ENCODE data around the gene SS18L1.
"Not testable (repeated sequence)": the region's sequence is repeated elsewhere in the genome, so short reads cannot be mapped to it uniquely, and the experiment has no call there.

SS18L1 gene

DNA sequence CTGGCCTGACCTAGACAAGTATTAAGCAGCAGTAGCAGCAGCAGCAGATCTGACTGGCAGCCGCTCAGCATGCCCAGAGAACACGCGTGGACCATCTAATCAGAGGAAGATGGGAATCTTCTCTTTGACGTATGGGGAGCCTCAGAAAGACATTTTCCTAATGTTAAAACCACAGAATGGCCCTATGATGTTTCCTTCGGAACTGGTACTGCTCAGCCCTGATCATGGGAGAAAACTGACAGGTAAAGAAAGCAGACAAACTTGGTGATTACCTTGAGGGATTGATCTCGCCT, 6.5 kb upstream of the SS18L1 start:
- no peak for DNase-seq (ENCODE audit: low read depth in 2 of 2)

DNA sequence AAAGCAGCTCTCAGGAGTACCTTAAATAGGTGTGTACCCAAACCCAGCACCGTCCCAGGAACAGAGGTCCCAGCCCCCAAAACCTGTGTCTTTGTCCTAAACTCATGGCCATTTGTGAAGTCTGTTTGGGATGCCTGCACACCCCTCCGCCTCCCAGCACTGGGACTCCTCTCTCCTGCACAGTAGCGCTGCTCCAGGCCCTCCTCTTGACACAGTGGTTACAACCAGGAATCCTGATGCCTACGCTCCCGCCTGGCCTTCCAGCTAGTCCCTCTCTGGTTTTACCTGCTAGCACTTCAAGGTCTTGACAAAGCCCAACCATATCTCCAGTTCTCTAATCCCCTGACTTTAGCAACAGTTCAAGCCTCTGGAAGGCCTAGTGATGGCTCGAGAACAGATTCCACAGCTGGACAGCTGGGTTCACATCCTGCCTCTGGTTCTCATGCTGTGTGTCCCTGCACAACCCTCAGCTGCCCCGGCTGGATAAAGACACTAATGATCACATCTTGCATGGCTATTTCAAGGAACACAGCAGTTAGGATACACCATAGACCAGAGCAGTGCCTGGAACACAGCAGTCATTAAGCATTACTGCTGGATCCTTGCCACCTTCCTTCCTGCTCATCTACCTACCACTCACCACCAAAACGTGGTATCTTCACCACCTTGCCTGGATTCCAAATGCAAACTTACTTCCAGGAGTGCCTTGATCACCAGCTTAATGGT, 5.9 kb upstream of the SS18L1 start:
- DNase-seq (ENCODE audit: low read depth in 2 of 2): no peak

DNA sequence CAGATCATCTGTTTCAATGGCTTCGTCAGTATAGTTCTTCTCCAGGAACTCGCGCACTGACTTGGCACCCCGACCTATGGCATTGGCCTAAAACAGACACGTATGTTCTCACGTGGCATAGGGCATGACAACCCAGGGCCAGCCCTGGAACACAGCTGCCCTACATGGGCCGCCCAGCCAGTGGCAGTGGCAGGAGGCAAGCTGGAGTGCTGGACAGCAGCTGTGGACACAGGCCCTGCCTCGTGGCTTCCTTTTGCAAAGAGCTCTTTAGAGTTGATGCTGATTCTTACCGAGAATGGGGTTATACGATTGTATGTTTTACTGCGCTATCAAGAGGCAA, 5.4 kb upstream of the SS18L1 start:
- no peak for DNase-seq (ENCODE audit: low read depth in 2 of 2)

DNA sequence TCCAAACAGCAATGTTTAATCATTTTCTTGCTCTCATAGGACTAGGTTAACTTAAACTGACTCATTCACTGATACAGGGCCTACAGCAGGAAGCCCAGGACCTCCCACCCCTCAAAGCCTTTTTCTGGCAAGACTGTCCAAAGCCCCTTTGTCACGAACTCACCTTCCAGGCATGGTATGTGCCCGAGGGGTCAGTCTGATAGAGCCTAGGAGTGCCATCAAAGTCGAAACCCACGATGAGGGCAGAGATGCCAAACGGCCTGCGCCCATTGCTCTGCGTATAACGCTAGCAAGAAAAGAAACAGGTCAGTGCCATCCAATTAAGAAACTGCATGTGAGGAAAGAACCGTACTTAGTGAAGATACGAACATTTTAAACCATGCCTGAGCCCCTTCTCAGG, 4.7 kb upstream of the SS18L1 start:
- DNase-seq (ENCODE audit: low read depth in 2 of 2): no peak

DNA sequence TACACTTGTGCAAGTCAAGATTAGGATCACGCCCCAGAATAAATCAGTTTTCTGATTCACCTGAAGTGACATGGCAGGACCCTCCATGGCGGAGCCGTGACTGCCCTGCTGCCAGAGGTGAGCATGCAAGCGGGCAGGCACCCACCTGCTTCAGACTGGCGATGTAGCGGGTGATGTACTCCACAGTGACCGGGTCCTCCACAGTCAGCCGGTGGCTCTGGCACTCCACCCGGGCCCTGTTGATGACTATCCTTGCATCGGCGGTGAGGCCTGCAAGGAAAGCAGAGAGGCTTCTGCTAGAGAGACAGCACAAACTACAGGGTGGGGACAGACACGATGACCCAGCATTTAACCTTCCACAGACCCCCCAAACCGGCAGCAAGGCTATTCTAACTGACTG, 3.9 kb upstream of the SS18L1 start:
- no peak for DNase-seq (ENCODE audit: low read depth in 2 of 2)

DNA sequence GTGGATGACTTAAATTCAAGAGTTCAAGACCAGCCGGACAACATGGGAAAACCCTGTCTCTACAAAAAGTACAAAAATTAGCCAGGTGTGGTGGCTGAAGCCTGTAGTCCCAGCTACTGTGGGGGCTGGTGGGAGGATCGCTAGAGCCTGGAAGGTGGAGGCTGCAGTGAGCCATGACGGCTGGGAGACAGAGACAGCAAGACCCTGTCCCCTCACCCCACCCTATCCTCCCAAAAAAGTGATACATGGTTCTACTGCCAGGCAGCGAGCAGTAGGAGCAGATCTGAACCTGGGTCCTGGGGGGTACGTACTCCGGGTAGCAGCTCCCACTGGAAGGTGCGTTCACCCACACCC, 2.5 kb upstream of the SS18L1 start:
- no peak for DNase-seq (ENCODE audit: low read depth in 2 of 2)

DNA sequence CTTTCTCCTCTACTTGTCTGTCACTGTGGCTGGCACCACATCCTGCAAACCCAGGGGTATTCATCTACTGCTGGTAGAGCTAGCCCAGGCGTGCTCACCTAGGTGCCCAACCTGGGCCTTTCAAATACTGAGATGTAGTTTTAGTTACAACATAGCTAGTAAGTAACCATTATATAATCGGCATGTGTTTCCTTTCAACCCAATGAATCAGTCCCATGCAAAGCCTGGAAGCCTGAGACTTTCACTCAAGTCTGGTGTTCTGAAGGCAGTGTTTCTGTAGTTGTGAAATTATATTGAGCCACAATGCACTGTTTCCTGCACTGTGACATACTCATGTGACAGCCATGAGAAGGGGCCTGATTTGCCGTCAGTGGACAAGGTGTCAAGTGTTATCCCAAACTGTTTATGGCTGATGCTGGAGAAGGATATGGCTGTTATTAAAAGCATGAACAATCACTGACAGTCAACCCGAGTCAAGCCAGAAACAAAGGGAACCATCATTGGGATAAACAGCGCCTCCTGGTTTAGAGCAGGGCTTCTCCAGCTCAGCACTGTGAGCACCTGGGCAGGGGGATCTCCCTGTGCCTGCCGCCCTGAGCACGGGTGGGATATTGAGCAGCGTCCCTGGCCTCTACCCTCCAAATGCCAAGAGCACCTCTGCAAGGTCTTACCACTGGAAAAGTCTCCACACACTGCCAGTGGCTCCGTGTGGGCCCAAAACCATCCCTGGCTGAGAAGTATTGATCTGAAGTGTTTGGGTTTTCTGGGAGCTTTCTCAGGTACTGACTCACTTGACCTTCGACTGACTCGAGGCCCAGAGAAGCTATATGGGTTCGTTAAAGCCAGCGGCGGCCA, 1.9 kb upstream of the SS18L1 start:
- DNase-seq (ENCODE audit: low read depth in 2 of 2): no peak

DNA sequence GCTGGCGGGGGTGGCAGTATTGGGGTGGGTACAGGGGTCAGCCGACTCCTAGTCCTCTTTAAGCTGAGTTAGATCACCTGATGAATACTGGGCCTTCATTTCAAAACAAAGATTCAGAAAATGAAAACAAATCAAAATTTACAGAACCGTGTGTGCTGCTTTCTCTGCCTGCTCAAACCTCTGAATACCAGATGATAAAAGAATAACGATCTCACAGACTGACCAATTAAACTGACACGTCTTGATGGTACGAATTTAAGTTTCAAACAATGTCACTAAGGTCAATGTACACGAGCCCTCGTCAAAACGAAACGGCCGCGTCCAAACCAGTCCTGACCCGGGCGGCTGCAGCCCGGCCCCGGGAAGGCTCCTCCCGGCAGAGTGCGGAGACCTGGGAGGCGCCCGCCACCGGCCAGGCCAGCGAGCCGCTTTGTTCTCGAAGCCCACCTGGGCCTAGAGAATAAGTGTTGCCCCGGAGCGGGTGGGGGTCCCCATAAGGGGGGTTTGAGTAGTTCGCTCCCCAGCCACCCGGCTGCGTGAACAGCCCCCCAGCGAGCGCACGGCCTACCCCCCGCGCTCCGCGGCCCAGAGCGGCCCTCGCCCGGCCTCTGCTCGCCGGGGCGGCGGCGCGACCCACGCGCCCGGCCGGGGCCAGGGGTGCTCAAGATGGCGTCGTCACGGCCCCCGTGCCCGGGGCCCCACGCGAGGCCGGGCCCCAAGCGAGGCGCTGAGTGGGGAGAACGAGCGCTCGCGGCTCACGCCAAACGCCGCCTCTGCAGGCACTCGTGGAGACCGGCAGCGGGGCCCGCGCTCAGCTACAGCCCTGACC, 1.1 kb upstream of the SS18L1 start:
- DNase-seq (ENCODE audit: low read depth in 2 of 2): no peak

DNA sequence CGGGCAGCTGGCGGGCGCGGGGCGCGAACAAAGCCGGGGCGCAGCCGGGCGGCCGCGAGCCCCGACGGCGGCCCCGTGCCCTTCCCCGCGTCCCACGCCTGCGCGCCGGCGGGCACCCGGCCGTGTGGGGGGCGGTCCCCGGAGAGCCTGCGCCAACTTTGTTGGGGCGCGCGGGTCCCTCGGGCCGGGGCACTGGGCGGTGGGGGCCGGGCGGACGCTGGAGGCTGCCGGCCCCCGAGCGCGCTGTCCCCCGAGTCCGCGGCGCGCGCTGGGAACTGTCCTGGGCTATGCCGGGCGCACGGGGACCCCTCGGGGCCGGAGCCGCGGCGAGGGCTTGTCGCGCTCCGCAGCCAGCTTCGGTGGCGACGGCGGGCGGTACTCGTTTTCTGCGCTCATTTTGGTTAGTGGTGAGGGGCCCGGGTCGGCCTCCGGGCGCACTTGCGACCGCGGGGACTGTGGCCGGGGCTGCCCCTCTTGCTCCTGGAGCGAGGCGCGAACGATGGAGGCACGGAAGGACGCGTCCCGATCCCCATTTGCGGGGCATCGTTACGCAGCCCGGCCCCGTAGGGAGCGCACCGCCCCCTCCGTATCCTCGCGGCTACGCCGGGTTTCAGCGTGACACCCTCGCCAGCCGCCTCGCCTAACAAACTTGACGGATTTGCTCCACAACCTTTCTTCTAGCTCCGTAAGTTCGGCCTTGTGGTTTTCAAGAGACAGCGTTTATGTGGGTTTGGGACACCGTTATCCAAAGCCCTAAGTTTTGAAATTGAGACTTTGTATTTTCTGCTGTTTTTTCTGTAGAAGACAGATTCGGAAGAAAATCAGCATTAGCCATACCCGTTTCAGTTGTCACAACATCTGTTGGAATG, 622 bp downstream of the SS18L1 start:
- DNase-seq (ENCODE audit: low read depth in 2 of 2): no peak

DNA sequence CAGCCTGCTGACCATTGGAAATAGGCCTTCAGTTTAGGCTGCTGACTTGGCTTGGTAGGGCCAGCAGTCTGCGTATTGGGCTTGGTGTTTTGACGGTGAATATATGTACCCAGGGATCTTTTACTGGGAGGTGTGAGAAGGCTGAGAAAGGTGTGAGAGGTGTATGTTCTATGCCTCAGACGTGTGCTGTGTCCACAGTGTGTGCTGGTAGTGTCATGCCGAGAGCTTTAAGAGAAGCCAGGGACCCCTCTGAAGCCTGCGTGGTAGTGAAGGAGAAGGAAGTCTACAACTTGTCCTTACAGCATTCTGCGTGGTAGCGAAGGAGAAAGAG, 2.1 kb downstream of the SS18L1 start:
- no peak for DNase-seq (ENCODE audit: low read depth in 2 of 2)

DNA sequence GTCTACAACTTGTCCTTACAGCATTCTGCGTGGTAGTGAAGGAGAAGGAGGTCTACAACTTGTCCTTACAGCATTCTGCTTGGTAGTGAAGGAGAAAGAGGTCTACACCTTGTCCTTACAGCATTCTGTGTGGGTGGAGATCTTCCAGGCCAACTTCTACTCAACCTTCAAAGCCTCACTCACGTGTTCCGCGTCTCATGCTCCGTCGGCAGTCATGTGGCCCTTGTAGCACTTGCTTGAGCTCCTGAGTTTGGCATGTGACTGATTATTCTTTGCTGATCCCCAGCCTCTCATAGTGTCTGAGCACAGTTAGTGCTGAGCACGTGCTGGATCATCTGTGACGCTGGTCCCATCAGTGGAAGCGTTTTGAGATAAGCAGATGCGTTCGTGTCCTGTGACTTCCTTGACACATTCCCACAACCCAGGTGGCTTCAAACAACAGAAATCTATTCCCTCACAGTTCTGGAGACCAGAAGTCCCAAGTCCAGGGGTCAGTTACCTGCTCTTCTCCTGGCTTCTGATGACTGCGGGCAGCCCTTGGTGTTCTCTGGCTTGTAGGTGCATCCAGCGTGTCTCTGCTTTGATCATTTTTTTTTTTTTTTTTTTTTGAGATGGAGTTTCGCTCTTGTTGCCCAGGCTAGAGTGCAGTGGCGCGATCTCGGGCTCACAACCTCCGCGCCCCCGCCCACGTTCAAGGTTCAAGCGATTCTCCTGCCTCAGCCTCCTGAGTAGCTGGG, 2.6 kb downstream of the SS18L1 start:
- DNase-seq (ENCODE audit: low read depth in 2 of 2): no peak

DNA sequence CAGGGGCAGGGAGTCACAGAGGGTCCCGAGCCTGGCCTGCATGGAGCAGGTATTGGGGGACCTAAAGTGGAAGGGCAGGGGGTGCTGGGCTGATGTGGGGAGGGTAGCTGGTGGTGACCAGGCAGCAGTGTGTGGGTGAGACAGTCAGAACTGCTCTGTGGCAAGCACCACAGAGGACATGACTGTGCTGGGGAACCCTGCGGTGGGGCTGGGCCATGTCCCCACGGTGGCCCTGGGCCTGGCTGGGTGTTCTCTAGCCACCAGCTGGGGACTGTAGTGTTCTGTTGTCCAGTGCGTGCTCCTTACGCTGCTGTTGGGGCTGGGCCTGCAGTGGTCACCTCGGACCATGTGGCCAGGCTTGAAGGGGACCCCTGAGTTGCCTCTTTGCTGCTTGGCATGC, 3.6 kb downstream of the SS18L1 start:
- DNase-seq (ENCODE audit: low read depth in 2 of 2): no peak

DNA sequence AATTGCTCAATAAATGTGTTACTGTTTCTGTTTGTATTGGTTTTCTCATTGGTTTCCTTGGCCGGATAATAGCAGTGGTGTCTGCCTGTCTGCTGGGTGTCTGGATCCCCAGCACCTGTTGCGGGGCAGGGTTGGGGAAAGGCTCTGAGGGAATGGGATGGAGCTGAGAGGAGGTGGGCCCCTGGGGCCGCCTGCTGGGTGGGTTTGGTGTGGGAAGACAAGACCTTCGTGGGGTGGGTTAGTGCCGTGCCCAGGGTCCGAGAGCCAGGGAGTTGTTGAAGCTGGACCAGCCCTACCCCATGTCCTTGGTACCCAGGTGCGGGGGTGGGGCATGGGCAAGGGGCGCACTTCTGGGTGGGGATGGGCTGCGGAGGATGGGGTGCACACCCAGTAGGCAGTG, 4.0 kb downstream of the SS18L1 start:
- DNase-seq (ENCODE audit: low read depth in 2 of 2): no peak

DNA sequence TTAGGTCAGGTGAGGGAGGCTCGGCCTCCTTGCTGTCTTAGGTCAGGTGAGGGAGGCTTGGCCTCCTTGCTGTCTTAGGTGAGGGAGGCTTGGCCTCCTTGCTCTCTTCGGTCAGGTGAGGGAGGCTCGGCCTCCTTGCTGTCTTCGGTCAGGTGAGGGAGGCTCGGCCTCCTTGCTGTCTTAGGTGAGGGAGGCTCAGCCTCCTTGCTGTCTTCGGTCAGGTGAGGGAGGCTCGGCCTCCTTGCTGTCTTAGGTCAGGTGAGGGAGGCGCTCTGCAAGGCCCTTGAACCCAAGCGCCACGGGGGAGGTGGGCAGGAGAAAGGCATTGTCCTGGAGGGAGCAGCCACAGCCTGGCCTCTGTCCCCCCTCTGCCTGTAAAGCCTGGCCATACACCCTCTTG, 4.8 kb downstream of the SS18L1 start:
- not testable (repeated sequence) for DNase-seq (ENCODE audit: low read depth in 2 of 2)

DNA sequence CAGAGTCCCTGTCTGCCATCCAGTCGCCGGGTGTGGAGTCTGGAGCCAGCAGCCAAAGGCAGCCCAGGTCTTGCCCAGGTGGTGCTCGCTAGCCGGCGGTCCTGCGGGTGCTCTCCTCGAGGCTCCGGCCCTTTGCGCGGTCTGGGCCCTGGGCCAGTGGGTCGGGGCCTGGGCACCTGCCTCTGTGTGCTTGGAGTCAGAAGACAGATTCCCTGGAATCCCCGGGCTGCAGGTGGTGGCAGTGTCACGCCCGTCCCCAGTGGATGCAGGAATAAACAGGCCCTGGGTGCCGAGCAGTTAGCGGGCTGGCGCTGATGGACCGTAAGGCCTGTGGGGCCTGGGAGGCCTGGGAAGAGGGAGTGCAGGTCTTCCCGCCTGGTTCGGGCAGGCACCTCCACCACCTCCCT, 5.3 kb downstream of the SS18L1 start:
- DNase-seq (ENCODE audit: low read depth in 2 of 2): no peak

DNA sequence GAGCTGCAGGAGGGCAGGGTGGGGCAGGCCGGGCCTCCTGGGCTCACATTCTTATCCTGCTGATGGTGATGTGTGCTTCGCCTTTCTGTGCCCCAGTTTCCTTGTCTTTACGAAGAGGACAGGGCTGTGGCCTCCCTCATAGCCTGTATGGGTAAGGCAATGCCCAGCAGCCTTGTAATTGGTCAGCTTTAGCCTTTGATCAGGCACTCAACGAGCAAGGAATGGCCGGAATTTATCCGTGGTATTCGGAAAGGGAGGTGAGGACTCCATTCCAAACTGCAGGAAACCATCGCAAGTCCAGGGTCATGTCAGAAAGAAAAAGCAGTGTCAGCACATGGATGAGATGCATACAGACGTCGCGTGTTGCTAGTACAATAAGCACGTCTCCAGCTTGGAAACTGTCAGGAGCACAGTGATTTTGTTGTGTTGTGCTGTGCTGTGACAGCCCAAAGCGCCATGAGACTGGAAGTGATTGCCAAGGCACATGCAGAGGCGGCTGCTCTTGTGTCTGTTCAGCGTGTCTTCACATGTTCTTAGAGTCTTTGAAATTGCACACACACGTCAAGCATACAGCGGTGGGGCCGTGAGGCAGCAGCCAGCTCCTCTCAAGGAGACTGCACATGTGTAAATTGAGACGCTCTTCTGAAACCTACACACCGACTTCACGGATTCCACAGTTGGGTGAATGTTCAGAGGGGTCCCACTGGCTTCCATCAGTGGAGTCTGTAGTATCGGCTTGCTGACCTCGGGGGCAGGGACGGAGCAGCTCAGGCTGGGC, 6.2 kb downstream of the SS18L1 start:
- DNase-seq (ENCODE audit: low read depth in 2 of 2): no peak

DNA sequence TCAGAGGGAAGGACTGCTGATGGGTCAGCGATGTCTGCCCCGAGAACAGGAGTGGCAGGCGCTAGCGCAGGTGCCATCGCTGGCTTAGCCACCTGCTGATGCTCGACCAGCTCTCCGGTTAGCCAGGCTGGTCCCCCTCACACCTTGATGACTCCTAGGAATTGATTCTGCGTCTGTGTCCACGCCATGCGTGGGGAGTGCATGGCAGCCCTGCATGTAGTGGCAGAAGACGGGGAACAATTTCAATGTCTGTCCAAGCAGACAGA, 6.7 kb downstream of the SS18L1 start:
- no peak for DNase-seq (ENCODE audit: low read depth in 2 of 2)

DNA sequence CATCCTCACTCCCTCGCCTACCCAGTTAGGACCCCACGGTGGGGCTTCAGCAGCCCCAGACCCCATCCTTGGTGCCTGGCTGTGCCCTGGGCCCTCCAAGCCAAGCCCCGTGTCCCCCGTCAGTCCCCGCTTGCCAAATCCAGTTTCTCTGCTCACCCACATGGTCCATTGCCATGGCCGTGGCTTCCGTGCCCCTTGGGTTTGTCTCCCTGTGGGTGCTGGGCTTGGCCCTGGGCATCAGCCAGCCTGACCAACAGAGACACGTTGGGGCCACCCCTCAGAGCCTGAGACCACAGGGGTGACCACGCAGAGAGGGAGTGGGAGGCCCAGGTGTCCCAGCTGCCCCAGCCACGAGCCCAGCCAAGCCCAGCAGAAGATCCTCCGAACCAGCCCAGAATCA, 7.7 kb downstream of the SS18L1 start:
- DNase-seq (ENCODE audit: low read depth in 2 of 2): no peak

DNA sequence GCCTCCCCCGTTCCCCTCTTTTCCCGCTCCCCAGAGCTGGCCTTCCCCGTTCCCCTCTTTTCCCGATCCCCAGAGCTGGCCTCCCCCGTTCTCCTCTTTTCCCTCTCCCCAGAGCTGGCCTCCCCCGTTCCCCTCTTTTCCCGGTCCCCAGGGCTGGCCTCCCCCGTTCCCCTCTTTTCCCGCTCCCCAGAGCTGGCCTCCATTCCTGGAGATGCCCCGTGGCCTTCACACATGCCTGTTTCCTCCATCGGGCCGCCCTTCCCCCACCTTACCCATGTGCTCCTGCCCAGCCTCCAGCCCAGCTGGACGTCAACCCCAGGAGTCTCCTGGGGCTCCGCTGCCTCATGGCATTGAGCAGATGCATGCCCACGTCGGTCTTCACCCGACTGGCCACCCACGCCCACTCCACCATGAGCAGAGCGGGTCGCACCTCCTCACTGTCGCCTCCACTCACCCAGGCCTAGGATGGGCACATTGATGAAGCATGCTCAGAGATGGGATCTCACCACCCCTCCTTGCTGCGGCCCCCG, 8.3 kb downstream of the SS18L1 start:
- no peak for DNase-seq (ENCODE audit: low read depth in 2 of 2)

DNA sequence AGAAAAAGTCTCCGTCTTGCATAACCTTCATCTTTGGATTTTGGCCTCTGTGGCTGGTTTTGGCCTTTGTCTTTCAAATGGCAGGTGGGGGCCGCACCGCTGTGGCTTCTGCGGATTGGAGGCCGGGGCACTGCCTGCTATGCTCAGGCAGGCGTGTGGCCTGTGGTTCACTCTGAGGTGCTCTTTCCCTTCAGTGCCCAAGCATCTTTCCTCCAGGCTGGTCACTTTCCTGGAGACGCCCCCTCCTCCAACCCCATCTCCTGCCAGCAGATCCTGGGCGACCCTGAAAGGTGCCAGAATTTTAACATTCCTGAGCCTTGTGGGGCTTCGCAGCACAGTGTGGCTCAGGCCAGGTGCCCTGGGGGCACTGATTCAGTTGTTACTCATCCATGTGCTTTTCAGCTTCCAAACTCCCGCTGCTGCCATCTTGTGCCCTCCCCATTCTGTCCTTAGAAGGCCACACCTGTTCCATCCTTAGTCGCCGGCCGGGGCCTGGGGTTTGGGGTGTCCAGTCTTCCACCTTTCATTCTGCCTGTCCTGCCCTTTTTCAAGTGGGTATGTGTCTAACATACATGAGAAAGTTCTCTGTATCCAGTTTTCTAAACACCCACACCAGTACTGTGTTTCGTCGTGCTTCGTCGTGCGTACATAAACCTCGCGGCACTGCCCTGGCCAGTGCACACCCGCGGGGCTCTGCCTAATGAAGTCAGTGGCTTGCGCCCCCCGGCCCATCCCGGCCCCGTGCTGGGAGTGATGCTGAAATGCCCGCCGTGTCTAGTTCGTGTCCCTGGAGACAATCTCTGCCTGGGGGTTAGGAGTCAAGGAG, 12.1 kb downstream of the SS18L1 start:
- no peak for DNase-seq (ENCODE audit: low read depth in 2 of 2)
